OCI-LY3 (cell line): Measurements from ENCODE around the gene MBP.

Source experiments
- CTCF ChIP-seq: fragments of 200-600, 300-600 bp; sonication (generic); IDR thresholded peaks from 2 replicates; pipeline ENCODE4 v1.5.1; 2014; ENCODE audit warnings: antibody characterized with exemption, low read length, low read depth
- EZH2phosphoT487 ChIP-seq: fragments of 200-600 bp; shearing (Covaris generic); IDR thresholded peaks from 2 replicates; pipeline ENCODE4 v1.6.1; 2018; ENCODE audit warnings: antibody characterized with exemption, mixed run types, low read depth

GRCh38 chr18:77119851-77120491, 12.6 kb downstream of the MBP start:
- no peak for TF ChIP-seq CTCF
- no peak for TF ChIP-seq EZH2phosphoT487
